Urinary bladder (tissue), 4 donors: ENCODE measurements around the gene EIF3I. TPM values are rescaled to one million over a fixed set of nuclear protein-coding genes. Genes with fewer than 3 reads are reported as not detected.
A peak's percentile ranks its signal among the peaks of the same experiment; 100 is the strongest.

Experiments
- DNase-seq: peaks from one replicate; pipeline ENCODE4 v3.0.0-alpha.2; 2015; ENCODE audit errors: extremely low spot score
- H3K27ac ChIP-seq: one replicate; pipeline ENCODE4 v1.5.1; 2013; ENCODE audit warnings: low read depth, mild to moderate bottlenecking, moderate library complexity
- H3K36me3 ChIP-seq: one replicate; pipeline ENCODE4 v1.6.1; 2013; ENCODE audit warnings: mild to moderate bottlenecking, moderate library complexity; ENCODE audit not compliant: insufficient read depth
- H3K4me1 ChIP-seq: one replicate; pipeline ENCODE4 v1.6.1; 2013; ENCODE audit warnings: mild to moderate bottlenecking, moderate library complexity; ENCODE audit not compliant: insufficient read depth
- H3K4me3 ChIP-seq: one replicate; pipeline ENCODE4 v1.5.1; 2013; ENCODE audit warnings: low read depth, low read length
- WGBS: extraction: QIAGEN DNeasy Blood & Tissue Kit; methylation state at CpG from one replicate; pipeline ENCODE4 v1.1.7; 2013; 5-methylcytosine and 5-hydroxymethylcytosine counted together
- polyA plus RNA-seq: library from polyadenylated mRNA; stranded (reverse); fragments of 200-250 nt; gene quantifications from one replicate; pipeline ENCODE4 v1.2.3, GENCODE V29; 2013
- total RNA-seq: library from RNA; depleted of rRNA; stranded (reverse); fragments of >200 nt; gene quantifications from one replicate; pipeline ENCODE4 v1.2.3, GENCODE V29; 2014
- donor health status: healthy with polysubstance abuse.
- donor health status: healthy.

Gene EIF3I
- total and polyA plus RNA-seq, 2 donors: 102 to 177 TPM

- H3K27ac ChIP-seq: no peak overlapping the region
- 85% methylated on average over 5 of the region's 5 CpGs for WGBS
- no peak for DNase-seq
- no peak overlapping the region for H3K4me3 ChIP-seq
- H3K36me3 ChIP-seq: peaks cover 10% of the 10 kb centered on the region
- H3K4me1 ChIP-seq: no peaks in the 10 kb centered on the region
Measured at GRCh38 chr1:32231843-32232432, 9.7 kb downstream of the EIF3I start.

GRCh38 chr1:32232558-32233304 is 10.5 kb downstream of the EIF3I start:
- Histone ChIP-seq H3K4me3 (no peak overlapping the region), H3K36me3 (peaks cover 10% of the 10 kb centered on the region), H3K27ac (no peak overlapping the region), H3K4me1 (no peaks in the 10 kb centered on the region)
- no peak for DNase-seq
- 87% methylated on average over 8 of the region's 8 CpGs for WGBS

DNA sequence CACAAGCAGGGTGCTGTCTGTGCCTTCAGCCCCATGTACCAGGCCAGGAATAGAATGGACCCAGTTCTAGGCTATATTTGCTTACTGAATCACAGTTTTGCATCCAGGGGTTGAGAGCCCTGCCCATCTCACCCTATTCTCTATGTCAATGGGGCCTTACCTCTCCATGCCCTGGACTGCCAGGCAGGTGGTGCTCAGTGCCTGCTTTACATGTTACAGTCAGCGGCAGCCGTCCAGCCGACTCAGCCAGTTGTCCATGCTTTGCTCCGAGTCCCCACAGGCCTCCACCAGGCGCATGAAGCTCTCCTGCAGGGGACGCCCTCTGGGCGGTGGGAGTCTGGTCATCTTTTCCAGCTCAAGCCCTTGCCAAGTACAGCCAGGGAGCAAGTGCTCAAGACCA is 12.6 kb downstream of the EIF3I start:
- no peak overlapping the region for H3K4me3 ChIP-seq
- no peak for DNase-seq
- 83% methylated on average over 7 of the region's 7 CpGs for WGBS
- no peak overlapping the region for H3K27ac ChIP-seq
- no peaks in the 10 kb centered on the region for H3K4me1 ChIP-seq
- peaks cover 2% of the 10 kb centered on the region for H3K36me3 ChIP-seq

GRCh38 chr1:32239337-32239736 is 17.1 kb downstream of the EIF3I start:
- H3K27ac ChIP-seq: no peak overlapping the region
- no peak overlapping the region for H3K4me3 ChIP-seq

GRCh38 chr1:32239790-32240139 is 17.6 kb downstream of the EIF3I start:
- WGBS: 56% methylated on average over 20 of the region's 20 CpGs
- H3K4me3 ChIP-seq: no peak overlapping the region
- H3K36me3 ChIP-seq: no peaks in the 10 kb centered on the region
- H3K4me1 ChIP-seq: no peaks in the 10 kb centered on the region
- no peak overlapping the region for H3K27ac ChIP-seq
- no peak for DNase-seq

More at GRCh38 chr1:32239337-32239736, 17.1 kb downstream of the EIF3I start:
- 65% methylated on average over 4 of the region's 4 CpGs for WGBS
- DNase-seq: no peak
- H3K36me3 ChIP-seq: no peaks in the 10 kb centered on the region
- no peaks in the 10 kb centered on the region for H3K4me1 ChIP-seq

- Histone ChIP-seq H3K4me3 (peak overlapping the region; percentile 53), H3K36me3 (no peaks in the 10 kb centered on the region), H3K4me1 (no peaks in the 10 kb centered on the region), H3K27ac (peak overlapping the region; percentile 40)
- DNase-seq: no peak
- 2% methylated on average over 62 of the region's 62 CpGs for WGBS
Measured at GRCh38 chr1:32240140-32240951, 18.1 kb downstream of the EIF3I start.

- Histone ChIP-seq H3K27ac (peak overlapping the region; percentile 40), H3K36me3 (no peaks in the 10 kb centered on the region), H3K4me3 (peak overlapping the region; percentile 53), H3K4me1 (no peaks in the 10 kb centered on the region)
- WGBS: under 1% methylated on average over 55 of the region's 55 CpGs
- DNase-seq: no peak
Measured at GRCh38 chr1:32241001-32241763, 19.0 kb downstream of the EIF3I start.

- Histone ChIP-seq H3K27ac (no peak overlapping the region), H3K36me3 (no peaks in the 10 kb centered on the region), H3K4me3 (no peak overlapping the region), H3K4me1 (no peaks in the 10 kb centered on the region)
- WGBS: 34% methylated on average over 7 of the region's 7 CpGs
- no peak for DNase-seq
Measured at GRCh38 chr1:32242341-32242851, 20.2 kb downstream of the EIF3I start.

- WGBS: 22% methylated on average over 3 of the region's 3 CpGs
- no peak within 1 kb of the TSS for H3K4me3 ChIP-seq
- DNase-seq: no peak
- peak within 1 kb of the TSS; percentile 54 for H3K27ac ChIP-seq
- H3K4me1 ChIP-seq: no peaks in the 10 kb centered on the region
- no peaks in the 10 kb centered on the region for H3K36me3 ChIP-seq
Measured at GRCh38 chr1:32246888-32247273, 24.7 kb downstream of the EIF3I start, which contains the start of gene FAM167B. FAM167B (plus strand) TSS chr1:32247222; CDS start chr1:32247422, 200 bp downstream.

DNA sequence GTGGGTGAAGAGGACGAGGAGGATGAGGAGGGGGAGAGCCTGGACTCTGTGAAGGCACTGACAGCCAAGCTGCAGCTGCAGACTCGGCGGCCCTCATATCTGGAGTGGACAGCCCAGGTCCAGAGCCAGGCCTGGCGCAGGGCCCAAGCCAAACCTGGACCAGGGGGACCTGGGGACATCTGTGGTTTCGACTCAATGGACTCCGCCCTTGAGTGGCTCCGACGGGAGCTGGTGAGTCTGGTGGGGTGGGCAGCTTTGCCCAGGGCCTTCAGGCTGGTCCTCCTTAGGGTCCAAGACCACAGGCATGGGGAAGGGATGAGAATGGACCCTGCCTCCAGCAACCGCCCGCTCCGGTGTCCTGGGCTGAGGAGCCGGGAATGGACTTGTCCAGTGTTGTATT is 25.2 kb downstream of the EIF3I start:
- H3K4me3 ChIP-seq: no peak overlapping the region
- H3K4me1 ChIP-seq: no peaks in the 10 kb centered on the region
- H3K36me3 ChIP-seq: no peaks in the 10 kb centered on the region
- WGBS: 65% methylated on average over 12 of the region's 12 CpGs
- peak overlapping the region; percentile 54 for H3K27ac ChIP-seq
- no peak for DNase-seq

DNA sequence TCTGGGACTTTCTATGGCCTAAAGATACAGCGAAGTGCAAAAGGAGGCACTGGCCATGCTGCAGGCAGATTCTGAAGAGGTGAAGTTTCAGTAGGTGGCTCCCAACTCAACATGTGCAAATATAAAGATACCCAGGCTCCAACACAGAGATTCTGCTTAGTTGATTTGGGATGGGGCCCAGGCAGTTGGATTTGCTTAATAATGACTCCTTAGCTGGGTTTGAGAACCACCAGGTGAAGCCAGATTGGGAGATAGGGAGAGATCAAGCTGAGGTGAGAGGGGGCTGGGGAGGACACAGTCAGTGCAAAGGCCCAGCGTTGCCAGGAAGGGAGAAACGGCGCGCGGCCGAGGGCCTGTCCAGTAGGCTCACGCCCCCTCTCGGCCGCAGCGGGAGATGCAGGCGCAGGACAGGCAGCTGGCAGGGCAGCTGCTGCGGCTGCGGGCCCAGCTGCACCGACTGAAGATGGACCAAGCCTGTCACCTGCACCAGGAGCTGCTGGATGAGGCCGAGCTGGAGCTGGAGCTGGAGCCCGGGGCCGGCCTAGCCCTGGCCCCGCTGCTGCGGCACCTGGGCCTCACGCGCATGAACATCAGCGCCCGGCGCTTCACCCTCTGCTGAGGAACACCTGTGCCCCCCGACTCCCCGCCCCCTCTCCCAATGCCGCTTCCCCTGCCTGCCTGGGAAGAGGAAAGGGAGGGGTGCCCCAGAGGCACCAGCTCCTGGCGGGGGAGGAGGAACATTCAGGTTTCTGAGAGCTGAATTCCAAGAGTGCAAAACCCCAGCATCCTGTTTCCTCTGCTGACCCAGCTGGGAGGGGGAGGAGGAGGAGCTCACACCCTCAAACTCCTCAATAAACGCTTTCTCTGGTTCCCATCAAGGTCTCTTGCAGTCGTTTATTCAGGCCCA is 26.0 kb downstream of the EIF3I start:
- H3K27ac ChIP-seq: peak overlapping the region; percentile 2
- H3K36me3 ChIP-seq: no peaks in the 10 kb centered on the region
- DNase-seq: no peak
- no peaks in the 10 kb centered on the region for H3K4me1 ChIP-seq
- 16% methylated on average over 31 of the region's 31 CpGs for WGBS
- H3K4me3 ChIP-seq: no peak overlapping the region

DNA sequence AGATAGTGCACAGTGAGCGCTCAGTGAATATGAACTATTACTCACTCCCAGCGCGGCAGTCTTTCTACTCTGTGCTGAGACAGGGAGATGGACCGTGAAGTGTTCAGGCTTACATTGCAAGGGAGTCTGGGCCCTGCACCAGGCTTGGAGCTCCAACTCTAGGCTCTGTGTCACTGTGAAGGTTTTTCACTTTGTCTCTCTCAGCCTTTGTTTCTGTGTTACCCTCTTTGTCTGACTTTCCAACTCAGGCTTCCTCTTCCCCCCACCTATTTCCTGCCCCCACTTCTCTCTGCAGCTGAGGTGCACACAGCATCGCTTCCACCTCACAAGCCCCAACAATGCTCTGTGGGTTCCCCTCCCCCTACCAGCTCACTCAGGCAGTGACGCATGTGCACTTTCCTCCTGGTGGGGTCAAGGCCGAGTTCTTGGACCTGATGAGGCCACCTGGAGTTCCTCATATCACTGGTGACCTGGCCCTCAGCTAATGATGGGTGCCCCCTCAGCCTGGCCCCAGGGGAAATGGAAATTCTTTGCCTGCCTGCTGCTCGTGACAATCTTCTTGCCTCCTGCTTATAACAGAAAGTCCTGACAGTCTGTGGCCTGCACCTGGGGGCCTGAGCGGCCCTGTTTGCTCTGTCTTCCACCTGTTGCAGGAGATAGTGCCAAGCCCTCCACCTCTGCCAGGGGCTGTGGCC is 27.8 kb downstream of the EIF3I start:
- Histone ChIP-seq H3K4me1 (no peaks in the 10 kb centered on the region), H3K27ac (peak overlapping the region; percentile 23), H3K36me3 (no peaks in the 10 kb centered on the region), H3K4me3 (no peak overlapping the region)
- DNase-seq: no peak
- 62% methylated on average over 9 of the region's 9 CpGs for WGBS
